Effector memory CD4-positive, alpha-beta T cell (primary cell): ENCODE results near the gene CDH4.

ENCODE experiments used
- DNase-seq, 3 donors: peaks; one replicate each; pipeline ENCODE4 v3.0.0-alpha.2; 2020
- H3K27ac ChIP-seq: 2 replicates; pipeline ENCODE4 v1.7.0; 2013; ENCODE audit warnings: mild to moderate bottlenecking, low read length, moderate library complexity; ENCODE audit not compliant: insufficient read depth, poor library complexity, severe bottlenecking
- H3K27me3 ChIP-seq: replicated peaks from 2 replicates; pipeline ENCODE4 v1.7.0; 2013; ENCODE audit warnings: mild to moderate bottlenecking, low read length; ENCODE audit not compliant: insufficient read depth, control insufficient read depth, poor library complexity, severe bottlenecking
- H3K36me3 ChIP-seq: 2 replicates; pipeline ENCODE4 v1.7.0; 2013; ENCODE audit warnings: mild to moderate bottlenecking, low read length, moderate library complexity; ENCODE audit not compliant: control insufficient read depth, insufficient read depth
- H3K4me1 ChIP-seq: 2 replicates; pipeline ENCODE4 v1.7.0; 2013; ENCODE audit warnings: low read length, mild to moderate bottlenecking; ENCODE audit not compliant: control insufficient read depth, insufficient read depth, poor library complexity, severe bottlenecking
- H3K4me3 ChIP-seq: 2 replicates; pipeline ENCODE4 v1.7.0; 2013; ENCODE audit warnings: low read length, low read depth, mild to moderate bottlenecking; ENCODE audit not compliant: insufficient read depth, poor library complexity, severe bottlenecking
- H3K9me3 ChIP-seq: 2 replicates; pipeline ENCODE4 v1.7.0; 2013; ENCODE audit warnings: mild to moderate bottlenecking, low read length, moderate library complexity; ENCODE audit not compliant: control insufficient read depth

The CDH4 gene

DNA sequence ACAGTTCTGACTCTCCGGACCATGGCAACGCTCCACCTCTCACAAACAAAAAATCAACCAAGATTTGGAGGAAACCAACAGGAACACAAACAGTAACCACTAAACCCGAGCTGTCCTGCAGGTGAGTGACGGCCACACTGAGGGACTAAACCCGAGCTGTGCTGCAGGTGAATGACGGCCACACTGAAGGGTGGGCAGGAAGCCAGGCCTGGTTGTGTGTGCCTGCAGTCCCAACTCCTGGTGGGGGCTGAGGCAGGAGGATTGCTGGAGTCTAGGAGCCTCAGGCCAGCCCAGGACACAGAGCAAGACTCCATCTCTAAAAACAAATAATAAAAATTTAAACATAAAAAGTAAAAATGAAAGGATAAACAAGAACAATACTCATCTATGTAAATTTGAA is 733.0 kb downstream of the CDH4 start:
- Histone ChIP-seq H3K4me3 (no peak overlapping the region), H3K27me3 (no peaks in the 10 kb centered on the region), H3K36me3 (peaks cover 18% of the 10 kb centered on the region), H3K9me3 (peaks cover 6% of the 10 kb centered on the region), H3K4me1 (no peaks in the 10 kb centered on the region), H3K27ac (no peak overlapping the region)
- DNase-seq = no peak

DNA sequence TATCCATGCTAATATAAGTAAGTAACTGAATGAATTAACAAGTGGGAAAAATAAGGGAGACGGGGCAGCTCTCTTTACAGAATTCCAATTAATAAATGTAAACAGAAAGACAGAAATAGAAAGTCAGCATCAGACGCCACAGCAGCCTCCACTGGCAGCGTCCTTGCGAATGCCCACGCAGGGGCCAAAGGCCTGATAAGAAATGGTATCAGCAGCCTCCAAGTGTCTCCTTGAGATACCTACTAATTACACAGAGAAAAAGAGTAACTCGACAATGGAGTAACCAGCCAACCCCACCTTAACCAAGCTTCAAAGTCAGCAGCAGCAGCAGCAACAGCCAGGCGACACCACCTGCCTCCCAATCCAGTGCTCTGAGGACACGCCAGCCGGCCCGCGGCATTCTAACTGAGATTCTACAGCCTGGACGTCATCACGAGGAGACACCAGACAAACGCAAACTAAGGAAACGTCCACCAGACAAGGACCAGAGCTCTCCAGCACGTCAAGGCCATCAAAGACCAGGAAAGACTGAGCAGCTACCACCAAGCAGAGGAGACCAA is 734.8 kb downstream of the CDH4 start:
- peaks cover 22% of the 10 kb centered on the region for H3K36me3 ChIP-seq
- DNase-seq = no peak
- no peaks in the 10 kb centered on the region for H3K4me1 ChIP-seq

DNA sequence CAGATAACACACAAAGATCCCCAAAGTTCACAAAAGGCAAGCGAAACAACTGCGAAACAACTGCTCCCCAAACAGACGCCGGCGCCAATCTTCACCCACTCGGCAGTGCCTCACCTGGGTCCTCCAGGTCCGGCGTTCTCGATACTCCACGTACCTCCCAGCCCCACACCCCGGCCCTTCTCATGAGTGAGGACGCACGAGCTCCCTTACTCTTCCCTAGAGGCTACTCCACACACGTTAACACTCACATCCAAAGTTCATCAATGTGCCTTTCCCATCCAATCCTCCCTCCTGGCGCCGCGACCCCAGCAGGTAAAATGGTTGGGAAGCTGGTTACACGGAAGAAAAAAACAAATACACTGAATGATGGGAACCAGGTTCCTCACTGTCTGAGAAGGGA is 736.6 kb downstream of the CDH4 start:
- Histone ChIP-seq H3K4me3 (no peak overlapping the region), H3K36me3 (peaks cover 39% of the 10 kb centered on the region), H3K9me3 (peaks cover 3% of the 10 kb centered on the region), H3K27ac (no peak overlapping the region), H3K4me1 (no peaks in the 10 kb centered on the region), H3K27me3 (no peaks in the 10 kb centered on the region)
- DNase-seq = no peak

More for the DNA sequence above, 734.8 kb downstream of the CDH4 start:
- no peak overlapping the region for H3K27ac ChIP-seq
- peaks cover 6% of the 10 kb centered on the region for H3K9me3 ChIP-seq
- H3K4me3 ChIP-seq = no peak overlapping the region
- no peaks in the 10 kb centered on the region for H3K27me3 ChIP-seq

- no peak overlapping the region for H3K27ac ChIP-seq
- no peaks in the 10 kb centered on the region for H3K27me3 ChIP-seq
- peaks cover 3% of the 10 kb centered on the region for H3K9me3 ChIP-seq
- peaks cover 48% of the 10 kb centered on the region for H3K36me3 ChIP-seq
- no peak overlapping the region for H3K4me3 ChIP-seq
- no peak for DNase-seq
- H3K4me1 ChIP-seq = no peaks in the 10 kb centered on the region
These were observed 737.7 kb downstream of the CDH4 start for GRCh38 chr20:61989741-61990140.
